Upper lobe of left lung (tissue), 4 donors: Measurements from ENCODE around the gene TBC1D14.

Source experiments
- POLR2A ChIP-seq, 4 donors: fragments of 450-650 bp; IDR thresholded peaks; one replicate each; pipeline ENCODE4 v1.5.1; 2016 to 2017; ENCODE audit warnings: antibody characterized with exemption in 4 of 4, mild to moderate bottlenecking in 2 of 4
- TF ChIP-seq, protein P1 (sequence below), 6 experiments: fragments of 450-650 bp in 4 of 6; fragments of 200-600 bp in 2 of 6; sonication (generic) in 2 of 6; IDR thresholded peaks; one replicate each; pipeline ENCODE4 v1.5.1; 2016 to 2019; ENCODE audit warnings: antibody characterized with exemption in 6 of 6

DNA sequence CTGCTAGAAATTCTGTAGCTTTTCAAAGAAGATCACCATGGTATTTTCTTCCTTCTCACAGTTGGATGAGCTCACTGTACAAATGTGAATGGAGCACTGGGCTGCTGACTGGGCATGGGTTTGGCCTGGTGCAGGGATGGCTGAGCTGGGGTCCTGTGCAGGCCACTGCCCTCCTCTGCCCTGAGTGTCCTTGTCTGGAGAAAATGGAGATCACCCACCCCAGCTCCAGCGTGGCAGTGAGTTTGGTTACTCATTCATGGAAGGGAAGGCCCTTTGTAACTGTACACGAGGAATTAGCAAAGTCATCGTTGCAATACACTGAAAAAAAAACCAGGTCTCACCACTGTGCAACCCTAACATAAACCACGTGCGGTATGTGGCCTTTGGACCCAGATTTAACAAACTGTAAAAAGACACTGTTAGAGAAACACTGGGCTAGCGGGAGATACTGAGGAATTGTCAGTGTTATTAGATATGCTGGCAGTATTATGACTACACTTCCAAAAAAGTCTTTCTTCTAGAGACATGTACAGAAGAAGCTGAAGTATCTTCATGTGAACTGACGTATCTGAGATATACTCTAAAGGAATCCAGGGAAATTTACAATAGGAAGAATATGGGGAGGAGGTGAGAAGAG lies 16.1 kb upstream of the TBC1D14 start:
- TF ChIP-seq, protein P1, sequence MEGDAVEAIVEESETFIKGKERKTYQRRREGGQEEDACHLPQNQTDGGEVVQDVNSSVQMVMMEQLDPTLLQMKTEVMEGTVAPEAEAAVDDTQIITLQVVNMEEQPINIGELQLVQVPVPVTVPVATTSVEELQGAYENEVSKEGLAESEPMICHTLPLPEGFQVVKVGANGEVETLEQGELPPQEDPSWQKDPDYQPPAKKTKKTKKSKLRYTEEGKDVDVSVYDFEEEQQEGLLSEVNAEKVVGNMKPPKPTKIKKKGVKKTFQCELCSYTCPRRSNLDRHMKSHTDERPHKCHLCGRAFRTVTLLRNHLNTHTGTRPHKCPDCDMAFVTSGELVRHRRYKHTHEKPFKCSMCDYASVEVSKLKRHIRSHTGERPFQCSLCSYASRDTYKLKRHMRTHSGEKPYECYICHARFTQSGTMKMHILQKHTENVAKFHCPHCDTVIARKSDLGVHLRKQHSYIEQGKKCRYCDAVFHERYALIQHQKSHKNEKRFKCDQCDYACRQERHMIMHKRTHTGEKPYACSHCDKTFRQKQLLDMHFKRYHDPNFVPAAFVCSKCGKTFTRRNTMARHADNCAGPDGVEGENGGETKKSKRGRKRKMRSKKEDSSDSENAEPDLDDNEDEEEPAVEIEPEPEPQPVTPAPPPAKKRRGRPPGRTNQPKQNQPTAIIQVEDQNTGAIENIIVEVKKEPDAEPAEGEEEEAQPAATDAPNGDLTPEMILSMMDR (IDR thresholded peaks at IDR 0.05), result no peak
- no peak for TF ChIP-seq POLR2A (IDR thresholded peaks at IDR 0.05)
